GM18907 (cell line): ENCODE measurements around the gene AZGP1.
"Not testable (repeated sequence)": the region's sequence is repeated elsewhere in the genome, so short reads cannot be mapped to it uniquely, and the experiment has no call there.

Source experiments
- ATAC-seq: cut with Tn5 transposase; IDR thresholded peaks from one replicate; pipeline ENCODE4 v1.9.1; 2021; ENCODE audit warnings: mild to moderate bottlenecking, moderate library complexity; ENCODE audit not compliant: unreplicated experiment

AZGP1 gene

DNA sequence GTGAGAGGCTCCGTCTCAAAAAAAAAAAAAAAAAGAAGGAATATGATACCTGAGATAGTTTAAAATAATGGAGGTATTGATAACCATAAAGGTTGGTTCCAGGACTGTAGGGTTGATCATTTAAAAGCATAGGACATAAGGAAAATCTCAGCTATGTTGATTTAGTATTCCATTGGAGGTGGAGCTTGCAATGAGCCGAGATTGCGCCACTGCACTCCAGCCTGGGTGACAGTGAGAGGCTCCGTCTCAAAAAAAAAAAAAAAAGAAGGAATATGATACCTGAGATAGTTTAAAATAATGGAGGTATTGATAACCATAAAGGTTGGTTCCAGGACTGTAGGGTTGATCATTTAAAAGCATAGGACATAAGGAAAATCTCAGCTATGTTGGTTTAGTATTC, 23.2 kb downstream of the AZGP1 start:
- ATAC-seq, result not testable (repeated sequence)

GRCh38 chr7:99950819-99951218, 25.0 kb downstream of the AZGP1 start:
- not testable (repeated sequence) for ATAC-seq

GRCh38 chr7:99949645-99950228, 26.1 kb downstream of the AZGP1 start:
- no peak for ATAC-seq

DNA sequence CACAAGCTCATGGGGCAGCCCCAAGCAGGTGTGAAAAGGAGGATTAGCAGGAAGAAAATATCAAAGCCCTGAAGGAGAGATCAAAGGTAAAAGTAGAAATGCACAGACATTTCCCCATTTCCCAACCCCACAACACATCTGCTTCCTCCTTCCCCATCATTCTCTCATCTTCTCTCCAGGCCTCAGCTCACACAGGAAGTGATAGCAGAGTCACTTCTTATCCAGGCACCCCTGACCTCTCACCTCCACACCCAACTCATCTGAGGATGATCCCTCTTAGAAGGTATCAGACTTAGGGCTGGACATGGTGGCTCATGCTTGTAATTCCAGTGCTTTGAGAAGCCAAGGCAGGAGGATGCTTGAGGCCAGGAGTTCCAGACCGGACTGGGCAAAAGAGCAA, 28.2 kb downstream of the AZGP1 start:
- no peak for ATAC-seq

- no peak for ATAC-seq
These were observed 31.2 kb downstream of the AZGP1 start for GRCh38 chr7:99944497-99945070.

- ATAC-seq, result no peak
These were observed 32.0 kb downstream of the AZGP1 start for GRCh38 chr7:99943641-99944496.

DNA sequence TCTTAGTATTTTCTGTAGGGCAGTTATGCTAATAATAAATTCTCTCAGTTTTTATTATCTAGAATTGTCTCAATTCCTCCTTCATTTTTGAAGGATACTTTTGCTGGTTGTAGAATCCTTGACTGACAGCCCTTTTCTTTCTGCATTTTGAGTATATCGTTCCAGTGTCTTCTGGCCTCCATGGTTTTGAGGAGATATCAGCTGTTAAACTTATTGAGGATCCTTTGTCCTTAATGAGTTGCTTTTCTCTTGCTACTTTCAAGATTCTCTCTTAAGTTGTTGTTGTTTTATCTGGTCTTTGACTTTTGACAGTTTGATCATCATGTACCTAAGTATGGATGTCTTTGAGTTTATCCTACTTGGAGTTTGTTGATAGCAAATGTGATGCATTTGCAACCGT, 37.5 kb downstream of the AZGP1 start:
- no peak for ATAC-seq

- ATAC-seq, result not testable (repeated sequence)
These were observed 40.8 kb downstream of the AZGP1 start for GRCh38 chr7:99935009-99935408.

- ATAC-seq, result no peak
These were observed 45.5 kb downstream of the AZGP1 start for GRCh38 chr7:99930376-99930775.

DNA sequence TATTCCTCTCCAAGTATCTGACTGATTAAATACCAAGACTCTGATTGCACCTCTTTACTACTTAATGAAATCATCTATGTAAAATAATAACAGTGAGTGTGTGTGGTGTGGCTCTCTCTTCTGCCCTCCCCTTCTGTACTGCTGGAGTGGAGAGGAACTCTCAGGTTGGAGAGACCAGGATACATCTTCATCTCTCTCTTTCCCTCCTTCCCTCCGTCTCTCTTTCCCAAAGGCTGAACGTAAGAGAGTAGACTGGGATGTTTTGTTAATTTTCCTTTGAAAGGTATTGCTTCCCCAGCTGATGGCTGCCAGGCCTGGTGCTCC, 46.1 kb downstream of the AZGP1 start:
- ATAC-seq, result no peak

DNA sequence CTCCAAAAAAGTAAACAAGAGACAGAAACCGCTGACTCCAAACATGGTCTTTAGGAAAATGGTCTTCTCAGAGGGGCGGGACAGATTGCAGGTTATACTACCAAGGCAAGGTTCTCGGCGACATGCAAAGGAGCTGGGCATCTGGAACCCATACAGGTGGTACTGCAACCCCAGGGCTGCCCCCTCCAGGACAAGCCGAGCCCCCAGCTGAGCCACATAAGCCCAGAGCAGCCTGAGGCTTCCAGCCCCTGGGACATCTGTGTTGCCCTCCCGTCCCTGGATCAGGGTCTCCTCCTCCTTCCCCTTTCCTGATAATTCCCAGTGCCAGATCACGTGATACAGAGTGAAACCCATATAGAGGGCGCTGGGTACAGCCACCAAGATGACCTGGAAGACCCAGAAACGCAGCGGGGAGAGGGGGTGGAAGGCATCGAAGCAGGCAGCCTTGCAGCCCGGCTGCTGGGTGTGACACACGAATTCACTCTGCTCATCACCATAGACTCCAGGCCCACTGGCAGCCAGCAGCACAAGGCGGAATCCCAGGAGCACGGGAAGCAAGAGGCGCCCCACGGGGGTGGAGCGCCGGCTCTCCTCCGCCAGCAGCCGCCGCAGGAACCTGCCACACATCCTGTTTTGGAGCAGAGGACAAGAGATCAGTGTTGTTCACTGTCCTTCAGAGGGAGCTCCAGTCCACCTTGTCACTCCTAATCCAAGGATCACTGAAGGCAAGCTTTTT, 46.7 kb downstream of the AZGP1 start, which contains the start of gene GJC3:
GJC3 (minus strand) TSS at position 627 of the 736 bp plus-strand sequence; CDS start at position 627, 0 bp downstream.
- no peak for ATAC-seq

- no peak for ATAC-seq
These were observed 47.6 kb downstream of the AZGP1 start for GRCh38 chr7:99928188-99928587.

GRCh38 chr7:99927536-99927935, 48.3 kb downstream of the AZGP1 start:
- ATAC-seq, result no peak

- no peak for ATAC-seq
These were observed 49.5 kb downstream of the AZGP1 start for GRCh38 chr7:99926321-99926720.

GRCh38 chr7:99923200-99923599, 52.6 kb downstream of the AZGP1 start:
- no peak for ATAC-seq

GRCh38 chr7:99920149-99920548, 55.7 kb downstream of the AZGP1 start:
- no peak for ATAC-seq

DNA sequence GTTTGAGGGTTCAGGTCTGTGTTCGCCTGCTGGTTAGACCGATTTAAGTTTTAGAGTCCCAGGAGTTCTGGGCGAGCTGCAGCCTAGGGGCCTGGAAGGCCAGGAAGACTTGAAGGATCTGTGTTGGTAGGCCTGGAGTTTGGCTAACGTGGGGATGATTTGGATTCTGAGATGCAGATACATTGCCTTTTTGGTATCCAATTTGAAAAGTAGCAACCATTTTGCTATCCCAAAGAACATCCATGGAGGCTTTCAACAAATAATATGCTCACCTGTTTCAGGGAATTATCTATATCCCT, 56.1 kb downstream of the AZGP1 start:
- ATAC-seq, result no peak

GRCh38 chr7:99918959-99919813, 56.6 kb downstream of the AZGP1 start, which contains the start of gene TRIM4:
TSS of gene TRIM4 (minus strand) at chr7:99919530. CDS start at chr7:99919401, 129 bp downstream.
- peak; percentile 86 for ATAC-seq
